ENCODE measurements around the gene EFCAB8.
"Not testable (repeated sequence)": the region's sequence is repeated elsewhere in the genome, so short reads cannot be mapped to it uniquely, and the experiment has no call there.

The EFCAB8 gene

DNA sequence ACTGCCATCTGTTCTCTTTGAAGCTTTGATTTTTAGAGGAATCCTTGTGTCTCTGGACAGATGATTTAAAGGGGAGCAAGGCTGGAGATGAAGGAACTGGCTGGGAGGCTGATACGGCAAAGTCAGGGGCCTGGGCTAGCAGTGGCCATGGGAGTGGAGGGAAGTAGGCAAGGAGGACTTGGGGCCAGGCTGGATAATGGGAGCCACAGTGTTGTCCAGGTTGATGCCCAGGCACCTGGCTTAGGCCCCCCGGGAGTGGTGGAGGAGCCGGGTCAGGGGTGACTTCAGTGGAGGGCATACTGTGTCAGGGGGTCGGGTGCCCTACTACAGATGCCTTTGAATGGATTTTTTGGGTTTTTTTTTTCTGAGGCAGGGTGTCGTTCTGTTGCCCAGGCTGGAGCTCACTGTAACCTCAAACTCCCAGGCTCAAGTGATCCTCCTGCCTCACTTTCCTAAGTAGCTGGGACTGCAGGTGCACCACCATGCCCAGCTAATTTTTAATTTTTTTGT, 45.0 kb downstream of the EFCAB8 start:
- DNase-seq (ENCODE audit: insufficient read length, low spot score) (no peak), FAIRE-seq (no peak)
- TF ChIP-seq, protein P1, sequence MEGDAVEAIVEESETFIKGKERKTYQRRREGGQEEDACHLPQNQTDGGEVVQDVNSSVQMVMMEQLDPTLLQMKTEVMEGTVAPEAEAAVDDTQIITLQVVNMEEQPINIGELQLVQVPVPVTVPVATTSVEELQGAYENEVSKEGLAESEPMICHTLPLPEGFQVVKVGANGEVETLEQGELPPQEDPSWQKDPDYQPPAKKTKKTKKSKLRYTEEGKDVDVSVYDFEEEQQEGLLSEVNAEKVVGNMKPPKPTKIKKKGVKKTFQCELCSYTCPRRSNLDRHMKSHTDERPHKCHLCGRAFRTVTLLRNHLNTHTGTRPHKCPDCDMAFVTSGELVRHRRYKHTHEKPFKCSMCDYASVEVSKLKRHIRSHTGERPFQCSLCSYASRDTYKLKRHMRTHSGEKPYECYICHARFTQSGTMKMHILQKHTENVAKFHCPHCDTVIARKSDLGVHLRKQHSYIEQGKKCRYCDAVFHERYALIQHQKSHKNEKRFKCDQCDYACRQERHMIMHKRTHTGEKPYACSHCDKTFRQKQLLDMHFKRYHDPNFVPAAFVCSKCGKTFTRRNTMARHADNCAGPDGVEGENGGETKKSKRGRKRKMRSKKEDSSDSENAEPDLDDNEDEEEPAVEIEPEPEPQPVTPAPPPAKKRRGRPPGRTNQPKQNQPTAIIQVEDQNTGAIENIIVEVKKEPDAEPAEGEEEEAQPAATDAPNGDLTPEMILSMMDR (IDR thresholded peaks at IDR 0.05; ENCODE audit: insufficient read depth, missing control alignments): no peak

DNA sequence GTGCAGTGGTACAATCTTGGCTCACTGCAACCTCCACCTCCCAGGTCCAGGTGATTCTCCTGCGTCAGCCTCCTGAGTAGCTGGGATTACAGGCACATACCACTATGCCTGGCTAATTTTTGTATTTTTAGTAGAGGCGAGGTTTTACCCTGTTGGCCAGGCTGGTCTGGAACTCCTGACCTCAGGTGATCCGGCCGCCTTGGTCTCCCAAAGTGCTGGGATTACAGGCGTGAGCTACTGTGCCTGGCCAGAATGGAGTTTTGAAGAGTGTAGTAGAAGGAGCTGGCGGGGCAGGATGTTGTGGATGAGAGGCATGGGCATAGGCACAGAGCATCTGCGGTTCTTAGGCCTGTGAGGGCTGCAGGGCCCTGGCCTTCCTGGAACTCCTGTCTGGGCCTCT, 46.0 kb downstream of the EFCAB8 start:
- FAIRE-seq: not testable (repeated sequence)

DNA sequence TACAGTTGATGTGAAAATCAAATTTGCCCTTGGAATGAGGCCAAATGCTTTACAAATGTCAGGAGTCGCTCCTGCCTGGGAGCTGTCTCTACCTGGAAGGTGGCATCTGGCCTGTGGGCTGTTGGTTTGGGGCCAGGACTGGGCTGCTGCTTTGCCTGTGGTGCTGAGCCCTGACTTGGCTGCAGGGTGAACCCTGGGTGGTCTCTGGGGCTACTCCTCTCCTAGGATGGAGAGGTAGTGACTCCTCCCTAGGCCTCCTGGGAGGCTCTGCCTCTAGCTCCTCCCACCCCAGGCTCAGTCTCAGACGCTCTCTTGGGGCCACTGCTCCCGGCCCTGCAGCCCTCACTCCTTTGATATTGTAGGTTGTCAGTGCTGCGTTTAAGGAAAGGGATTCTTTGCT, 47.5 kb downstream of the EFCAB8 start:
- DNase-seq (ENCODE audit: insufficient read length, low spot score) (no peak), FAIRE-seq (no peak)
- TF ChIP-seq, protein P1 (IDR thresholded peaks at IDR 0.05; ENCODE audit: insufficient read depth, missing control alignments): no peak

More for the DNA sequence above, 46.0 kb downstream of the EFCAB8 start:
- DNase-seq (ENCODE audit: insufficient read length, low spot score): not testable (repeated sequence)

GRCh38 chr20:32906871-32907495, 48.3 kb downstream of the EFCAB8 start:
- no peak for FAIRE-seq
- TF ChIP-seq, protein P1 (IDR thresholded peaks at IDR 0.05; ENCODE audit: insufficient read depth, missing control alignments): no peak
- DNase-seq (ENCODE audit: insufficient read length, low spot score): no peak

DNA sequence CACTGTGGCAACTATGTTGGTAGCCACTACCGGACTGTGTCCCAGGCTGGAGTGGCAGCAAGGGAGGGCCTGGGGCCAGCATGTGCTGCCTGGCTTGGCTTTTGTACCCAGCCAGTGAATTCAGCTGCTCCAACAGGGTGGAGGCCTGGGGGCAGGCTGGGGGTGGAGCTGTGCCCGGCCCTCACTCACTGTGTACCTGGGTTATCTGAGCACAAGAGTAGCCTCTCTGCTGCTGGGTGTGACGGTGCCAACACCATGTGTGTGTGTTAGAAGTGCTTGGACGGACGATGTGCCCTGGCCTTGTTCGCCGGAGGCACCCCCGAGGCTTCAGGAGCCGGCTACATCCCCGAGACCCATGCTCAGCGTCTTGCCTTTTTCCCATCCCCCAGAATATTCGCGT, 49.2 kb downstream of the EFCAB8 start:
- TF ChIP-seq, protein P1 (IDR thresholded peaks at IDR 0.05; ENCODE audit: insufficient read depth, missing control alignments): no peak
- no peak for FAIRE-seq
- no peak for DNase-seq (ENCODE audit: insufficient read length, low spot score)

- TF ChIP-seq, protein P1 (IDR thresholded peaks at IDR 0.05; ENCODE audit: insufficient read depth, missing control alignments): no peak
- DNase-seq (ENCODE audit: insufficient read length, low spot score) (no peak), FAIRE-seq (no peak)
These were observed 49.9 kb downstream of the EFCAB8 start for GRCh38 chr20:32908334-32909292.

GRCh38 chr20:32909451-32909850, 50.7 kb downstream of the EFCAB8 start:
- DNase-seq (ENCODE audit: insufficient read length, low spot score) (no peak), FAIRE-seq (no peak)
- TF ChIP-seq, protein P1 (IDR thresholded peaks at IDR 0.05; ENCODE audit: insufficient read depth, missing control alignments): no peak

Data from D721Med (cell line).